Panc1 (cell line): ENCODE data around the gene NAA11. TPM values are rescaled to one million over a fixed set of nuclear protein-coding genes. Genes with fewer than 3 reads are reported as not detected.

ENCODE experiments used
- ATAC-seq: fragments of 200-7000 bp; cut with Tn5 transposase; 2 replicates; pipeline ENCODE4 v1.9.1; 2020; ENCODE audit warnings: mild to moderate bottlenecking, moderate library complexity
- BruUV-seq: library from RNA; stranded (reverse); fragments of 400-500 nt; replicated peaks from 2 replicates; lab custom pipeline; 2021; lab: Mats Ljungman, UMichigan
- CTCF ChIA-PET: fragments of 300-600 bp; sonication (Branson Sonifier 250); formaldehyde crosslinking; loops from one replicate; lab custom pipeline; 2022; ENCODE audit warnings: antibody characterized with exemption; lab: Charles Lee
- POLR2A ChIA-PET: fragments of 300-600 bp; sonication (Branson Sonifier 250); formaldehyde crosslinking; loops from one replicate; lab custom pipeline; 2022; ENCODE audit warnings: antibody characterized with exemption; lab: Charles Lee
- DNase-seq: peaks from one replicate; pipeline ENCODE4 v3.0.0-alpha.2; 2010; ENCODE audit warnings: low read depth, low spot score
- H3K27ac ChIP-seq: 2 replicates; pipeline ENCODE4 v1.5.1; 2011; ENCODE audit warnings: mild to moderate bottlenecking, low read length, inconsistent platforms
- H3K27me3 ChIP-seq: fragments of 200-500 bp; sonication (Bioruptor generic); 2 replicates; pipeline ENCODE4 v1.6.0; 2014; ENCODE audit warnings: low read length, inconsistent platforms; ENCODE audit not compliant: control insufficient read depth, insufficient read depth
- H3K36me3 ChIP-seq: fragments of 200-500 bp; sonication (Bioruptor generic); 2 replicates; pipeline ENCODE4 v1.5.1; 2014; ENCODE audit warnings: inconsistent platforms, mild to moderate bottlenecking, low read length, moderate library complexity; ENCODE audit not compliant: control insufficient read depth, insufficient read depth
- H3K4me1 ChIP-seq: 2 replicates; pipeline ENCODE4 v1.5.1; 2011; ENCODE audit warnings: inconsistent platforms, mild to moderate bottlenecking, low read length, moderate library complexity; ENCODE audit not compliant: control insufficient read depth, insufficient read depth
- H3K4me3 ChIP-seq, 2 experiments: 2 replicates each; pipeline ENCODE4 v1.5.1; 2011 to 2012; ENCODE audit warnings: low read depth in 2 of 2, low read length in 2 of 2, mild to moderate bottlenecking in 2 of 2, inconsistent platforms in 1 of 2, moderate library complexity in 1 of 2
- H3K9me3 ChIP-seq: fragments of 200-500 bp; sonication (Bioruptor generic); 2 replicates; pipeline ENCODE4 v1.5.1; 2014; ENCODE audit warnings: low read depth, mild to moderate bottlenecking, inconsistent platforms, low read length, moderate library complexity; ENCODE audit not compliant: control insufficient read depth, insufficient read depth
- CTCF ChIP-seq: fragments of 450-650 bp; IDR thresholded peaks from 2 replicates; pipeline ENCODE4 v1.5.1; 2017; ENCODE audit warnings: mild to moderate bottlenecking
- POLR2AphosphoS5 ChIP-seq: IDR thresholded peaks from 2 replicates; pipeline ENCODE4 v1.6.1; 2012; ENCODE audit warnings: mild to moderate bottlenecking, low read depth, low read length, moderate library complexity
- SIN3A ChIP-seq: IDR thresholded peaks from 2 replicates; pipeline ENCODE4 v1.6.1; 2012; ENCODE audit warnings: low read depth, mild to moderate bottlenecking, low read length, moderate library complexity, borderline replicate concordance; ENCODE audit not compliant: insufficient read depth
- TCF7L2 ChIP-seq: IDR thresholded peaks from 2 replicates; pipeline ENCODE4 v1.6.1; 2011; ENCODE audit warnings: mild to moderate bottlenecking, low read depth, low read length, inconsistent platforms
- in situ Hi-C: cut with HindIII; loops from 2 replicates; pipeline ENCODE4 v1.10.0; 2016; ENCODE audit warnings: low sequenced_read_pairs, low pct_unique_long_range_greater_than_20kb
- intact Hi-C: fragments of 100-400 bp; cut with micrococcal nuclease; formaldehyde crosslinking; loops from one replicate; pipeline ENCODE4 v1.10.0; 2022; ENCODE audit not compliant: unreplicated experiment
- total RNA-seq: library from RNA; stranded (reverse); gene quantifications from one replicate; pipeline ENCODE4 v1.2.1, GENCODE V29; 2021; ENCODE audit not compliant: unreplicated experiment
- TF ChIP-seq, protein P1 (sequence below), 2 experiments: IDR thresholded peaks; 2 replicates each; pipeline ENCODE4 v1.6.1; 2011 to 2012; ENCODE audit warnings: low read depth in 2 of 2, control low read depth in 1 of 2, low read length in 1 of 2, mild to moderate bottlenecking in 1 of 2, moderate library complexity in 1 of 2; ENCODE audit not compliant: insufficient read depth in 1 of 2

Gene NAA11
- total RNA-seq, 1 experiment from 2014 or later: not detected

- CTCF ChIA-PET: no interaction called here
- H3K27me3 ChIP-seq: no peaks in the 10 kb centered on the region; the same call in 1 of the 2 replicates
- POLR2A ChIA-PET: no interaction called here
- ATAC-seq (no peak), DNase-seq (no peak)
- TF ChIP-seq CTCF (no peak), TCF7L2 (no peak), SIN3A (no peak), POLR2AphosphoS5 (no peak)
- TF ChIP-seq, protein P1, sequence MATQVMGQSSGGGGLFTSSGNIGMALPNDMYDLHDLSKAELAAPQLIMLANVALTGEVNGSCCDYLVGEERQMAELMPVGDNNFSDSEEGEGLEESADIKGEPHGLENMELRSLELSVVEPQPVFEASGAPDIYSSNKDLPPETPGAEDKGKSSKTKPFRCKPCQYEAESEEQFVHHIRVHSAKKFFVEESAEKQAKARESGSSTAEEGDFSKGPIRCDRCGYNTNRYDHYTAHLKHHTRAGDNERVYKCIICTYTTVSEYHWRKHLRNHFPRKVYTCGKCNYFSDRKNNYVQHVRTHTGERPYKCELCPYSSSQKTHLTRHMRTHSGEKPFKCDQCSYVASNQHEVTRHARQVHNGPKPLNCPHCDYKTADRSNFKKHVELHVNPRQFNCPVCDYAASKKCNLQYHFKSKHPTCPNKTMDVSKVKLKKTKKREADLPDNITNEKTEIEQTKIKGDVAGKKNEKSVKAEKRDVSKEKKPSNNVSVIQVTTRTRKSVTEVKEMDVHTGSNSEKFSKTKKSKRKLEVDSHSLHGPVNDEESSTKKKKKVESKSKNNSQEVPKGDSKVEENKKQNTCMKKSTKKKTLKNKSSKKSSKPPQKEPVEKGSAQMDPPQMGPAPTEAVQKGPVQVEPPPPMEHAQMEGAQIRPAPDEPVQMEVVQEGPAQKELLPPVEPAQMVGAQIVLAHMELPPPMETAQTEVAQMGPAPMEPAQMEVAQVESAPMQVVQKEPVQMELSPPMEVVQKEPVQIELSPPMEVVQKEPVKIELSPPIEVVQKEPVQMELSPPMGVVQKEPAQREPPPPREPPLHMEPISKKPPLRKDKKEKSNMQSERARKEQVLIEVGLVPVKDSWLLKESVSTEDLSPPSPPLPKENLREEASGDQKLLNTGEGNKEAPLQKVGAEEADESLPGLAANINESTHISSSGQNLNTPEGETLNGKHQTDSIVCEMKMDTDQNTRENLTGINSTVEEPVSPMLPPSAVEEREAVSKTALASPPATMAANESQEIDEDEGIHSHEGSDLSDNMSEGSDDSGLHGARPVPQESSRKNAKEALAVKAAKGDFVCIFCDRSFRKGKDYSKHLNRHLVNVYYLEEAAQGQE (IDR thresholded peaks at IDR 0.05; ENCODE audit: insufficient read depth in 1 of 2, low read depth in 2 of 2, low read length in 1 of 2): no peak
- H3K9me3 ChIP-seq: no peaks in the 10 kb centered on the region
- H3K27ac ChIP-seq: no peak overlapping the region
- no TSS peak for BruUV-seq
- no peak overlapping the region for H3K4me3 ChIP-seq
- in situ Hi-C loops: no loop called here
- H3K4me1 ChIP-seq: no peaks in the 10 kb centered on the region
- H3K36me3 ChIP-seq: no peaks in the 10 kb centered on the region
- intact Hi-C loops: no loop called here
These were observed 31.8 kb downstream of the NAA11 start for GRCh38 chr4:79294064-79294463.

DNA sequence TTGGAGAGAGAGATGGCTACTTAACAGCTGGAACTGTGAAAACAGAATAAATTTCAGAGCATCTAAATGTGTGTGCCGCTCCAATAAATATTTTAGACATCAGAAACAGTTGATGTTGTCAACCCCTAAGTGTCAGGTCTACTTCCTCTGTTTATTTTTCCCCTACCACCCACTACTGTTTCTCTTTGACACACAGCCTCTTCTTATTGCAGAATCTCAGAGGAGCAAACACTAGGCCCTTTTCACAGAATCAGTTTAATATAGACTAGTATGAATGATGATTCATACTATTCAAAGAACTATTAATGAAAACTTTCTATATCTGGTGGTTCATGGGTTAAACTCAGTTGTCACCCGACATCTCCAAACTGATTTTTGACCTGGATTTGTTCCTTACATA lies 33.9 kb downstream of the NAA11 start:
- no peaks in the 10 kb centered on the region for H3K36me3 ChIP-seq
- no peak overlapping the region for H3K27ac ChIP-seq
- intact Hi-C loops: no loop called here
- ChIA-PET CTCF (no interaction called here), POLR2A (no interaction called here)
- no peaks in the 10 kb centered on the region; the same call in 1 of the 2 replicates for H3K27me3 ChIP-seq
- ATAC-seq (no peak), DNase-seq (no peak)
- no peak overlapping the region for H3K4me3 ChIP-seq
- in situ Hi-C loops: no loop called here
- no peak for TF ChIP-seq CTCF
- no peak for TF ChIP-seq TCF7L2
- TF ChIP-seq, protein P1 (IDR thresholded peaks at IDR 0.05; ENCODE audit: insufficient read depth in 1 of 2, low read depth in 2 of 2, low read length in 1 of 2): no peak
- no peak for TF ChIP-seq POLR2AphosphoS5
- no peak for TF ChIP-seq SIN3A
- H3K4me1 ChIP-seq: no peaks in the 10 kb centered on the region
- H3K9me3 ChIP-seq: no peaks in the 10 kb centered on the region
- BruUV-seq: no TSS peak
